Gastrocnemius medialis (tissue), 4 donors: ENCODE data around the gene ZNF747. TPM values are rescaled to one million over a fixed set of nuclear protein-coding genes. Genes with fewer than 3 reads are reported as not detected.
A peak's percentile ranks its signal among the peaks of the same experiment; 100 is the strongest.
"Not testable (repeated sequence)": the region's sequence is repeated elsewhere in the genome, so short reads cannot be mapped to it uniquely, and the experiment has no call there.

Source experiments
- ATAC-seq, 2 donors: fragments of 150-250 bp; one replicate each; pipeline ENCODE4 v1.9.1; 2016
- DNase-seq, 2 donors: peaks; one replicate each; pipeline ENCODE4 v3.0.0-alpha.2; 2019
- H3K27ac ChIP-seq, 4 donors: fragments of 200-600 bp; sonication (generic); 1 replicate in 1 of 4; 2 replicates in 3 of 4; pipeline ENCODE4 v1.5.1; 2016 to 2018; ENCODE audit warnings: mild to moderate bottlenecking in 2 of 4, moderate library complexity in 1 of 4
- H3K27me3 ChIP-seq, 3 donors: fragments of 200-600 bp; sonication (generic) in 2 of 3; 1 replicate in 1 of 3; 2 replicates in 2 of 3; pipeline versions ENCODE4 v1.5.1 to v1.6.0; 2016 to 2019; ENCODE audit warnings: mild to moderate bottlenecking in 1 of 3, moderate library complexity in 1 of 3
- H3K36me3 ChIP-seq, 2 donors: fragments of 200-600 bp; sonication (generic) in 1 of 2; one replicate each; pipeline ENCODE4 v1.5.1; 2017 to 2018
- H3K4me1 ChIP-seq, 2 donors: fragments of 200-600 bp; sonication (generic) in 1 of 2; one replicate each; pipeline ENCODE4 v1.5.1; 2016 to 2017; ENCODE audit warnings: mild to moderate bottlenecking in 2 of 2
- H3K4me3 ChIP-seq, 4 donors: fragments of 200-600 bp; sonication (generic) in 3 of 4; 1 replicate in 1 of 4; 2 replicates in 3 of 4; pipeline ENCODE4 v1.5.1; 2016 to 2019; ENCODE audit warnings: mild to moderate bottlenecking in 2 of 4
- H3K9me3 ChIP-seq, 3 donors: fragments of 200-600 bp; sonication (generic) in 2 of 3; 1 replicate in 1 of 3; 2 replicates in 2 of 3; pipeline ENCODE4 v1.5.1; 2016 to 2019
- CTCF ChIP-seq, 5 experiments: fragments of 450-650 bp in 3 of 5; fragments of 200-600 bp in 2 of 5; sonication (generic) in 2 of 5; IDR thresholded peaks in 4 of 5; conservative IDR thresholded peaks in 1 of 5; 1 replicate in 4 of 5; 2 replicates in 1 of 5; pipeline ENCODE4 v1.5.1; 2016 to 2019; ENCODE audit warnings: antibody characterized with exemption in 5 of 5, mild to moderate bottlenecking in 3 of 5, moderate library complexity in 3 of 5
- POLR2A ChIP-seq, 2 donors: fragments of 450-650 bp; IDR thresholded peaks; one replicate each; pipeline ENCODE4 v1.6.1; 2017; ENCODE audit warnings: antibody characterized with exemption in 2 of 2, mild to moderate bottlenecking in 2 of 2, moderate library complexity in 2 of 2
- in situ Hi-C, 4 donors: fragments of 200-750 bp; cut with MboI; loops; one replicate each; pipeline versions ENCODE4 v1.15.0 to v1.8.0; 2017; ENCODE audit warnings: low sequenced_read_pairs in 4 of 4
- intact Hi-C: fragments of 100-400 bp; cut with DNase I; formaldehyde crosslinking; loops from one replicate; pipeline ENCODE4 v1.15.1; 2023; ENCODE audit warnings: low total_unique reads
- total RNA-seq, 4 donors: library from RNA; depleted of rRNA; stranded (reverse); fragments of >200 nt; gene quantifications; one replicate each; pipeline versions ENCODE4 v1.1.0 to v1.2.3, GENCODE V29; 2016

ZNF747 gene
- total RNA-seq, 4 donors from 2014 or later: 8.6 to 17.5 (median 13.1) TPM

GRCh38 chr16:30541502-30542329 is 7.1 kb upstream of the ZNF747 start:
- in situ Hi-C loops: no loop called here
- intact Hi-C loops: no loop called here
- TF ChIP-seq POLR2A (IDR thresholded peaks at IDR 0.05) (no peak), CTCF (IDR thresholded peaks at IDR 0.05 in 4 of 5, conservative IDR thresholded peaks at IDR 0.05 in 1 of 5) (no peak)
- Histone ChIP-seq H3K4me1 (peaks cover 0 to 12% of the 10 kb centered on the region in 2 donors), H3K36me3 (no peaks in the 10 kb centered on the region), H3K27ac (peak overlapping the region in 2 of 4 donors; percentile 2 to 27), H3K27me3 (no peaks in the 10 kb centered on the region), H3K9me3 (no peaks in the 10 kb centered on the region), H3K4me3 (no peak overlapping the region)
- ATAC-seq (peak in 1 of 2 donors; percentile 23), DNase-seq (no peak)

GRCh38 chr16:30540916-30541464 is 6.3 kb upstream of the ZNF747 start:
- in situ Hi-C loops, H3K9me3 ChIP-seq, intact Hi-C loops, H3K36me3 ChIP-seq, ATAC-seq, H3K27ac ChIP-seq, H3K27me3 ChIP-seq, DNase-seq, H3K4me3 ChIP-seq: not testable (repeated sequence)
- H3K4me1 ChIP-seq: peaks cover 3 to 14% of the 10 kb centered on the region in 2 donors

- not testable (repeated sequence) for H3K36me3 ChIP-seq, H3K27ac ChIP-seq, DNase-seq, H3K27me3 ChIP-seq, H3K4me3 ChIP-seq, H3K9me3 ChIP-seq, ATAC-seq
- in situ Hi-C loops (loop anchor here in 2 of 4 donors (10.0 kb wide), 2 partner anchors 95 to 105 kb away; partner anchors contain the start of genes DCTPP1 (in 1 of the 2) and SEPHS2 (in 1 of the 2)), intact Hi-C loops (loop anchor here (10.0 kb wide), 1 partner anchor 545 kb away; the partner anchor contains the start of genes HIRIP3 and INO80E)
- peaks cover 8 to 23% of the 10 kb centered on the region in 2 donors for H3K4me1 ChIP-seq
Measured at GRCh38 chr16:30539986-30540526, 5.4 kb upstream of the ZNF747 start.

- intact Hi-C loops (loop anchor here (10.0 kb wide), 1 partner anchor 544 kb away; the partner anchor contains the start of genes HIRIP3 and INO80E), in situ Hi-C loops (loop anchor here in 2 of 4 donors (10.0 kb wide), 2 partner anchors 94 to 104 kb away; partner anchors contain the start of genes DCTPP1 (in 1 of the 2) and SEPHS2 (in 1 of the 2))
- Histone ChIP-seq H3K36me3 (no peaks in the 10 kb centered on the region), H3K27ac (no peak overlapping the region), H3K4me1 (peaks cover 8 to 23% of the 10 kb centered on the region in 2 donors), H3K4me3 (no peak overlapping the region), H3K27me3 (no peaks in the 10 kb centered on the region), H3K9me3 (no peaks in the 10 kb centered on the region)
- DNase-seq: no peak
- ATAC-seq: no peak
- TF ChIP-seq POLR2A (IDR thresholded peaks at IDR 0.05) (no peak), CTCF (IDR thresholded peaks at IDR 0.05 in 4 of 5, conservative IDR thresholded peaks at IDR 0.05 in 1 of 5) (no peak)
Measured at GRCh38 chr16:30539000-30539964, 4.6 kb upstream of the ZNF747 start.

GRCh38 chr16:30536391-30537024 is 1.9 kb upstream of the ZNF747 start:
- intact Hi-C loops (loop anchor here (2.0 to 10.0 kb wide), 2 partner anchors 92 to 542 kb away; partner anchors contain the start of genes HIRIP3 and INO80E), in situ Hi-C loops (loop anchor here in 2 of 4 donors (10.0 kb wide), 2 partner anchors 92 to 102 kb away; partner anchors contain the start of genes DCTPP1 (in 1 of the 2) and SEPHS2 (in 1 of the 2))
- Histone ChIP-seq H3K36me3 (peaks cover 0 to 10% of the 10 kb centered on the region in 2 donors), H3K27ac (peak overlapping the region; percentile 90 to 96 (median 94)), H3K4me3 (peak overlapping the region in 1 of 4 donors; percentile 88), H3K4me1 (peaks cover 23 to 33% of the 10 kb centered on the region in 2 donors)
- not testable (repeated sequence) for DNase-seq, H3K9me3 ChIP-seq, ATAC-seq, H3K27me3 ChIP-seq
